Skin of body (tissue), 2 donors: ENCODE results near the gene NUDT21. TPM values are rescaled to one million over a fixed set of nuclear protein-coding genes. Genes with fewer than 3 reads are reported as not detected.

Source experiments
- DNase-seq: peaks from one replicate; lab custom pipeline; 2025; lab: John Stamatoyannopoulos, UW
- total RNA-seq: library from RNA; depleted of rRNA; stranded (reverse); fragments of >200 nt; gene quantifications from one replicate; pipeline ENCODE4 v1.2.3, GENCODE V29; 2014

The NUDT21 gene
- total RNA-seq, 1 donor from 2014 or later, result 78.3 TPM

GRCh38 chr16:56462064-56462796 is 11.1 kb upstream of the NUDT21 start:
- DNase-seq, result no peak

- DNase-seq, result no peak
These were observed 9.0 kb upstream of the NUDT21 start for GRCh38 chr16:56460101-56460500.

GRCh38 chr16:56457927-56458470 is 6.9 kb upstream of the NUDT21 start:
- DNase-seq, result no peak

DNA sequence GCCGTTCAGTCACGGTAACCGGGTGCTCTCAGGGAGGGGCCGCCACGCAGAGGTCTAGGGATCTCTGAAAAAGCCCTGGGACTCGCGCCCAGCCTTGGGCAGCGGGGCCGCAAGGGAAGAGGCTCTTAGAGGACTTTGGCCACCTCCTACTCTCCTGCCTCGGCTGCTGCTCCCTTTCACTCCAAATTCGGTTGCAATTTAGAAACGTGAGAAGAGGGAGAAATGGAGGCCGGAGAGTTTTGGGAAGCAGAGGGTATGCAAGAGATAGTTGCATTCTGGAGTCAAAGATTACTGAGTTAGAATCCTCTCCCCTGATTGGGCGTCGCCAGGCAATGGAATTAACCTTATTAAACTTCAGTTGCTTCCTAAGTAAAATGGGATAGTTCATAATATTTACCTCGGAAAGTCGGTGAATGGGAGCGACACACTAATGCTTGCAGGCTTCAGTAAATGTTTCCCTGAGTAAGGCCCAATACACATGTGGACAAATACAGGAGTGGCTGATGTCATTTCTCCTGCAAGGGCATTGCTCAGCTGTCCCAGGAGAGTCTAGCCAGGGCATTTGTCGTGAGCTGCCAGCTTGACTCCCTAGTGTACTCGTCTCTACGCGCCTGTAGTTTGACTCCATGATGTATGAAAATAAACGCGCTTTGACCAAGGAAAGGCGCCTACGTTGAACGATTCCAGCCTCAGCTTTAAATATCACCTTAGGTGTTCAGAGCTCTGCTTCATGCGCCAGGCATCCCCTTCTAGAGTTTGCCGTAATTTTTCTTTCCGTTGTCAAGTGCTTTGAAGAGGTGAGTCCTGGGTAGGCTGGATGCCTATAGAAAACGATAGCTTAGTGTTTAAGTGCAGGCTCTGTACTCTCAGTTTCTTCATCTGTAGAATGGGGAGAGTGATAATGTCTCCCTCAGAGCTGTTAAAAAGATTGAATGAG is 889 bp upstream of the NUDT21 start:
- DNase-seq, result peak; percentile 32

- DNase-seq, result peak; percentile 4
These were observed 702 bp downstream of the NUDT21 start for GRCh38 chr16:56450275-56450985.

- DNase-seq, result no peak
These were observed 3.1 kb downstream of the NUDT21 start for GRCh38 chr16:56448005-56448404.

- DNase-seq, result no peak
These were observed 3.8 kb downstream of the NUDT21 start for GRCh38 chr16:56447286-56447685.

DNA sequence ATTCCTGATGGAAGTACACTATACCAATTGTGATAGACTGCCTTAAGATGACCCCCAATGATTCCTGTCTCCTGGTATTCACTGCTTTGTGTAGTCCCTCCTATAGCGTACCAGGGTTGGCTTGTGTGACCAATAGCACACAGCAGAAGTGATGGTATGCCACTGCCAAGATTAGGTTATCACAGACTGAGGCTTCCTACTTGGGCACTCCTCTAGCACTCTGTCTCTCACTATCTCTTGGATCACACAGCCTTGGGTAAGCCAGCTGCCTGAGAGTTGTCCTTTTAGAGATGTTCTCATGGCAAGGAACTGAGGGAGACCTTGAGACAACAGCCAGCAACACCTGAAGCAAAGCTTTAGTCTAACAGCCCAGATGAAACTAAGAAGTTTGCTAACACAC is 13.1 kb downstream of the NUDT21 start:
- DNase-seq, result no peak

DNA sequence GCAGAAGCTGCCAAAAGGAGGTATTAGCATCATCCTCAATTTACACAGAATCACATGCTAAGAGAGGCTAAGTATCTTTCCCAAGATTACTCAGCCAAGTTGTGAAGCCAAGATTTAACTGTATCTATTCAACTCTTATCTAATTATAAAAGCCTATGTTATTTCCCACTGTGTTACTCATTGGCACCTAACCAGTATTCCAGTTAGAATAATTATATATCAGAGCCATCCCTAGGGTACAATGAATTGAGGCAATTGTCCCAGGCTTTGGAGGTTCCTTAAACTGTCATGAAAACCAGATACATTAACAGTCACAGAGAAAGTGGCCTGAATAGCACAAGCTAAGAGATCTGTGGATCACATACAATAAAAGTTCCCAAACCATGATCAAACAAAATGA is 14.9 kb downstream of the NUDT21 start:
- DNase-seq, result no peak

DNA sequence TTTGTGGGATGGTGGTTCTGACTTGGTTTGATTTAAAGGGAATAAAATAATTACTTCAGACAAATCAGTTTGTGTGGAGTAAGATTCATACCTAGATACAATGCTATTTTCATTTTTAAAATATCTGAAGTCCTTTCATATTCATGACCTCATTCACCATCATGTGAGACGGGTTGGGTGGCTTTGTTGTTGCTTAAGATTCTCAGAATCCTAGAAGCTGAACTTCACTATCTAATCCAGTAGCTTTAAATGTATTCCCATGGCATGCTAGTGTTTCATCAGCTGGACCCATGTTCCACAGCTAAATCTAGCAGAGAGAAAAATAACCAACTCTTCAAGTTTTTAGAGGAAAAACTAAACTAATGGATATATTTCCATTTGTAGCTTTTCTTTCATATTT is 23.0 kb downstream of the NUDT21 start:
- no peak for DNase-seq

- DNase-seq, result no peak
These were observed 24.5 kb downstream of the NUDT21 start for GRCh38 chr16:56426585-56426984.

- DNase-seq, result peak; percentile 59
These were observed 25.7 kb downstream of the NUDT21 start, which contains the start of gene AMFR for GRCh38 chr16:56425439-56425832. TSS of gene AMFR (minus strand) at chr16:56425545. CDS start at chr16:56425327, 218 bp downstream.

DNA sequence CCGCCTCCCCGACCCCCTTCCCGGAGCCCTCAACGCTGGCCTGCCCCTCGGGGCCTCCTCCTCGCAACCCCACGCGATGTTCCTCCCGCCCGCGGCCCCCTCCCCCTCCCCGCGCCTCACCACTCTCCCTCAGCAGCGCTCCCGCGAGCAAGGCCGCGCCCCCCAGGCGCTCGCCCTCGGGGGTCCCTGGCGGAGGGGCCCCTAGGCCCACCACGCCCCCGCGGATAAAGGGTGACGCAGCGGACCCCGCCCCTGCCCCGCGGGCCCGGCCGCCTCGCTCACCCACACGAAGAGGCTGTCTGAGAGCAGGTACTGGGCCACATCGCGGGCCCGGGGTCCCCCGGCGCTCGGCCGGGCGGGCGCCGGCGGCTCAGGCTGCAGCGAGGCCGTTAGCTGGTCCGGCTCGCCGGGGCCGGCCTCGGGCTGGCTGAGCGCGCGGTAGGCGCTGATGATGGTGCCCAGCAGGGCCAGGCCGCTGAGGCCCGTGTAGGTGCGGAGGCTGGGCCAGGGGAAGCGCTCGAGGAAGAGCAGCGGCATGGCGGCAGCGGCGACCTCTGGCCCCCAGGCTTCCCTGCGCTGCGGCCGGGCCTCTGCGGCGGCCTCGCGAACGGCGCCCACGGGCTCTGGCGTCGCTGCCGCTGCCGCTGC is 26.2 kb downstream of the NUDT21 start:
- no peak for DNase-seq

GRCh38 chr16:56424404-56424764 is 26.7 kb downstream of the NUDT21 start:
- no peak for DNase-seq

DNA sequence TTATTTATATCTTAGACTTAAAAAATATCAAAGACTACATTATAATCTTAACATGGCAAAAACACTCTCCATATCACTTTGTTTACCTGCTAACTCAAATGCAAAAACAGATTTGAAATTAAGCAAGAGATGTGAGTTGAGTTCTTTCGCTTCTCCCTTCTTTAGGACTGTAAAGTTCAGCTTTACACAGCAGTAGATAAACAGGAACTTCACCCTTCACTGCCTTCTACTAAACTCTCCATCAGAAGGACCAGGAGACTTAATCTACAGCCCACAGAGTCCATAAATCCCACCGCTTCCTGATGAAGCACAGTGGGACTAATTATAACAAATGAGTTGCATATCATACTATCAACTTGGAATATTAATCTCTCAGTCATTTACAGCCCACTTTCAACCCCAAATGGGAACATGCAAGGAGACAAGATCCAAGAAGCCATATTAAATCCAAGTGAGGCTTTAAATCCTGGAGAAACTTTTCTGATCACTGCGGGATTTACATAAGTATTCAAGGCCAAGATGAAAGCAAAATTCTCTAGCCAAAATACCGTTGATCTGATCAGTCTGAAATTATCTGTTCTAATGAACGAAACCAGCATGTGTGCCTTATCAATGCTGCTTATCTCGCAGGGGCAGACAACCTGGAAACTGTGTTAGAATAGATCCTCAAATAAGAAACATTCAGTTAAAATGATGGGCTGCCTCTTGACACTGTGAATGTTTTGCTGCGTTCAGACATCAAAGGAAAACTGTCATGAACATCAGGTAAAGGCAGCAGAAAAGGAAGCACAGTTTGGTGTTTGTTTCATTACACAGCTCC is 27.3 kb downstream of the NUDT21 start:
- peak; percentile 27 for DNase-seq

DNA sequence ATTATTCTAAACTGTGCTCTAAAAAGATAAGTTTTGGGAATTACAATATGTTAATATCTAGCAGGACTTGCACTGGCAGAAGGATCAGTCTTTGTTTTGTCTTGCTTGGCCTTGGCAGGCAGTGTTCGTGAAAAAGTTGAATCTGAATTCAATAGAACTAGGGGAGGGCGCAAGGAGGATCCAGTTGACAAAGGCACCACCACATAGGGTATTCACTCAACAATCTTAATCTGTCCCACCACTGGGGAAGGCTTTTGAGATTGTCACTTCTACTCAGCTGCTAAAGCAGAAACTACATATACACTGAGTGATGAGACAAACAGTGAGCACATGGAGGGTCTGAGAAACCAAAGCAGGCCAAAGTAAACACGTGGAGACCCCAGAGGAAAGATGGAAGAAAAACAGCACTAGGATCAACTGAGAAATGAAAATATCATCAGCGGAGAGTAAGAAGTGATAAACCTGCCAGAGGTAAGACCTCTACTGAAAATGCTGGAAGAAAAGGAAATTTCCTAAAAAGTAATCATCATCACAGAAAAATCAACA is 28.2 kb downstream of the NUDT21 start:
- no peak for DNase-seq

DNA sequence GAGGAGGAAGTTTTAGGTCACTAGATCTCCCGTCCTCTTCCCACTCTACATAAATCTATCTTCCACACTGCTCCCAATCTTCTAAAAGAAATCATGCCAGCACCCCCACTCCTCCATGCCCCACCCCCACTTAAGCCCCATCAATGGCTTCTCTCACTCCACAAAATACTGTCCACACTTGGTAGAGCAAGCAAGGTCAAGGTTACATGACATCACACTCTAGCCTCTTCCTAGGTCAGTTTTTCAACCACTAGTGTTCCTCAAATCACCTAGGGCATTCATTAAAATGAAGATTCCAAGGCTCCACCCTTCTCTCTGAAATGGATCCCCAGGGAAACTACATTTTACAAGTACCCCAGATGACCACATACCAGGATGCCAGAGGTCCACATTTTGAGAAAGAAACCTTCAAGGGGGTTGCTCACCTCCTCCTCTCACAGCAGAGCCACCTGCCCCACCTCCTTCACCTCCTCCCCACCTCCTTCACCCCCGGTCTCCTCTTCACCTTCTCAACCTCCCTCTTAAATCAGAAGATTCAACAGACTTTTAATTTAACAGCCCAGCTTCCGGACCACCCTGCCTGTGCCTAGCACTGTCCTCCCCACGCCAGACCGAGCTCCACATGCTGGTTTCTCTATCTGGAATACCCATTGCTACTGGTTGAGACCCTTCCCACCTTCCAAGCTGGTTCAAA is 29.0 kb downstream of the NUDT21 start:
- no peak for DNase-seq

DNA sequence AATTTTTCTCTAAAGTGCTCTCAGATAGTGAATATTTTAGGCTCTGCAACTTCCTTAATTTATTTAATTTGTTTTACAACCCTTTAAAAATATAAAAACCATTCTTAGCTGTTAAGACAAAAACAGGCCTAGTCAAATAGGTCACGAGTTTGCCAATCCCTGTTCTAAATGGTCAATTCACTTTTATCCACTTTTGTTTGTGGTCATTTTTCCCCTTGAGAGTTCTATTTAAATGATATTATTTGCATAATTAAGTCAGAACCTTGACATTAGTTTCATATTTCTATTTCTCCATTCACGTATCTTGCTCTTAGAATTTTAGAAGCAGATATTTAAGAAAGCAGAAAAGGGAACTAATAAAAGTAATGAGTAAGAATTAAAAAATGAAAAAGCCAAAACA is 29.8 kb downstream of the NUDT21 start:
- no peak for DNase-seq

DNA sequence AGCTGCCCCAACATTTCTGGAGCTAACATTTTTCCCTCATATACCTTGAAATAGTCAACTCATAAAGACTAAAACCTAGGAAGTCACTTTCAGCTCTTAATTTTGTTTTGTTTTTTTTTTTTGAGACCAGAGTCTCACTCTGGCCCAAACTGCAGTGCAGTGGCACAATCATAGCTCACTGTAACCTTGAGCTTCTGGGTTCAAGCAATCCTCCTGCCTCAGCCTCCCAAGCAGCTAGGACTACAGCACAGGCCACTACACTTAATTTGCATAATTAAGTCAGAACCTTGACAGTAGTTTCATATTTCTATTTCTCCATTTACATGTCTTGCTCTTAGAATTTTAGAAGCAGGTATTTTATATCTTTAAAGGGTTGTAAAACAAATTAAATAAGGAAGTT is 30.5 kb downstream of the NUDT21 start:
- DNase-seq, result no peak
